Measurements from ENCODE around the gene ANO1.

GRCh38 chr11:70049045-70049444 lies 29.1 kb upstream of the ANO1 start:
- no peak for TF ChIP-seq CTCF (IDR thresholded peaks at IDR 0.05)
- TF ChIP-seq POLR2AphosphoS5 (IDR thresholded peaks at IDR 0.05), result no peak

Measured in prostate gland (tissue), 2 donors.